ENCODE measurements around the gene ZRANB3. TPM values are rescaled to one million over a fixed set of nuclear protein-coding genes. Genes with fewer than 3 reads are reported as not detected.

Gene ZRANB3
- total and polyA plus RNA-seq, 4 donors, result 2.5 to 7.2 (median 4.1) TPM

GRCh38 chr2:135528006-135528405, 3.0 kb downstream of the ZRANB3 start:
- H3K4me1 ChIP-seq (ENCODE audit: control insufficient read depth in 4 of 4, insufficient read depth in 4 of 4, low read length in 3 of 4), result peaks cover 2 to 14% (median 9%) of the 10 kb centered on the region in 4 donors
- 94% methylated on average over 3 of the region's 3 CpGs for WGBS
- H3K36me3 ChIP-seq (ENCODE audit: control insufficient read depth in 4 of 4, insufficient read depth in 3 of 4, low read depth in 1 of 4, low read length in 3 of 4), result no peaks in the 10 kb centered on the region

GRCh38 chr2:135525786-135526185, 5.2 kb downstream of the ZRANB3 start:
- H3K4me1 ChIP-seq (ENCODE audit: control insufficient read depth in 4 of 4, insufficient read depth in 4 of 4, low read length in 3 of 4), result peaks cover 0 to 7% (median 3%) of the 10 kb centered on the region in 4 donors
- WGBS, result 98% methylated on average over 1 of the region's 1 CpG
- H3K36me3 ChIP-seq (ENCODE audit: control insufficient read depth in 4 of 4, insufficient read depth in 3 of 4, low read depth in 1 of 4, low read length in 3 of 4), result peaks cover 0 to 2% (median 0%) of the 10 kb centered on the region in 4 donors
- H3K4me3 ChIP-seq (ENCODE audit: low read depth in 1 of 3, low read length in 3 of 3), result no peak overlapping the region
- TF ChIP-seq HNF4G (IDR thresholded peaks at IDR 0.05) (no peak), YY1 (IDR thresholded peaks at IDR 0.05) (no peak), SP1 (IDR thresholded peaks at IDR 0.05) (no peak), HNF4A (conservative IDR thresholded peaks at IDR 0.05) (no peak), CTCF (IDR thresholded peaks at IDR 0.05; ENCODE audit: low read depth, low read length, missing input control) (no peak), RXRA (IDR thresholded peaks at IDR 0.05) (no peak), FOXA2 (IDR thresholded peaks at IDR 0.05) (no peak), TAF1 (conservative IDR thresholded peaks at IDR 0.05) (no peak), FOXA1 (IDR thresholded peaks at IDR 0.05) (no peak), EGR1 (IDR thresholded peaks at IDR 0.05; ENCODE audit: low read depth in 2 of 2) (no peak)
- TF ChIP-seq, protein P1, sequence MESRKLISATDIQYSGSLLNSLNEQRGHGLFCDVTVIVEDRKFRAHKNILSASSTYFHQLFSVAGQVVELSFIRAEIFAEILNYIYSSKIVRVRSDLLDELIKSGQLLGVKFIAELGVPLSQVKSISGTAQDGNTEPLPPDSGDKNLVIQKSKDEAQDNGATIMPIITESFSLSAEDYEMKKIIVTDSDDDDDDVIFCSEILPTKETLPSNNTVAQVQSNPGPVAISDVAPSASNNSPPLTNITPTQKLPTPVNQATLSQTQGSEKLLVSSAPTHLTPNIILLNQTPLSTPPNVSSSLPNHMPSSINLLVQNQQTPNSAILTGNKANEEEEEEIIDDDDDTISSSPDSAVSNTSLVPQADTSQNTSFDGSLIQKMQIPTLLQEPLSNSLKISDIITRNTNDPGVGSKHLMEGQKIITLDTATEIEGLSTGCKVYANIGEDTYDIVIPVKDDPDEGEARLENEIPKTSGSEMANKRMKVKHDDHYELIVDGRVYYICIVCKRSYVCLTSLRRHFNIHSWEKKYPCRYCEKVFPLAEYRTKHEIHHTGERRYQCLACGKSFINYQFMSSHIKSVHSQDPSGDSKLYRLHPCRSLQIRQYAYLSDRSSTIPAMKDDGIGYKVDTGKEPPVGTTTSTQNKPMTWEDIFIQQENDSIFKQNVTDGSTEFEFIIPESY (IDR thresholded peaks at IDR 0.05), result no peak
- TF ChIP-seq, protein P2, sequence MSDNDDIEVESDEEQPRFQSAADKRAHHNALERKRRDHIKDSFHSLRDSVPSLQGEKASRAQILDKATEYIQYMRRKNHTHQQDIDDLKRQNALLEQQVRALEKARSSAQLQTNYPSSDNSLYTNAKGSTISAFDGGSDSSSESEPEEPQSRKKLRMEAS (IDR thresholded peaks at IDR 0.05), result no peak
- H3K27me3 ChIP-seq (ENCODE audit: control insufficient read depth in 4 of 4, insufficient read depth in 4 of 4, low read length in 3 of 4), result no peaks in the 10 kb centered on the region
- no peak for DNase-seq (ENCODE audit: low spot score)
- no peaks in the 10 kb centered on the region for H3K9me3 ChIP-seq (ENCODE audit: control insufficient read depth in 4 of 4, low read length in 3 of 4)
- H3K9ac ChIP-seq (ENCODE audit: low read depth in 1 of 2, low read length in 2 of 2), result no peak overlapping the region
- no peak overlapping the region for H3K27ac ChIP-seq (ENCODE audit: low read depth in 1 of 2, low read length in 2 of 2)

More at GRCh38 chr2:135528006-135528405, 3.0 kb downstream of the ZRANB3 start:
- Histone ChIP-seq H3K27me3 (ENCODE audit: control insufficient read depth in 4 of 4, insufficient read depth in 4 of 4, low read length in 3 of 4) (no peaks in the 10 kb centered on the region), H3K4me3 (ENCODE audit: low read depth in 1 of 3, low read length in 3 of 3) (no peak overlapping the region), H3K9me3 (ENCODE audit: control insufficient read depth in 4 of 4, low read length in 3 of 4) (no peaks in the 10 kb centered on the region), H3K9ac (ENCODE audit: low read depth in 1 of 2, low read length in 2 of 2) (no peak overlapping the region), H3K27ac (ENCODE audit: low read depth in 1 of 2, low read length in 2 of 2) (no peak overlapping the region)
- no peak for TF ChIP-seq FOXA1 (IDR thresholded peaks at IDR 0.05)
- no peak for TF ChIP-seq RXRA (IDR thresholded peaks at IDR 0.05)
- no peak for TF ChIP-seq NR2F2 (IDR thresholded peaks at IDR 0.05)
- TF ChIP-seq, protein P1 (IDR thresholded peaks at IDR 0.05), result no peak
- TF ChIP-seq CTCF (IDR thresholded peaks at IDR 0.05; ENCODE audit: low read depth, low read length, missing input control), result no peak
- TF ChIP-seq GABPA (IDR thresholded peaks at IDR 0.05 in 1 of 2, conservative IDR thresholded peaks at IDR 0.05 in 1 of 2), result no peak
- no peak for TF ChIP-seq HNF4G (IDR thresholded peaks at IDR 0.05)
- TF ChIP-seq SP1 (IDR thresholded peaks at IDR 0.05), result no peak
- no peak for TF ChIP-seq RAD21 (IDR thresholded peaks at IDR 0.05)
- no peak for DNase-seq (ENCODE audit: low spot score)

Measured in liver (tissue), 9 donors.